SK-N-SH treated with all-trans-retinoic acid at 6 μM for 48 hours (cell line): ENCODE results near the gene FAM174C.

Source experiments
- ATAC-seq: fragments of 200-7000 bp; cut with Tn5 transposase; 3 replicates; pipeline ENCODE4 v1.9.1; 2020; ENCODE audit warnings: mild to moderate bottlenecking, moderate library complexity
- ARNTL ChIP-seq: fragments of 450-650 bp; formaldehyde crosslinking; IDR thresholded peaks from 2 replicates; pipeline ENCODE4 v1.5.0; 2020; ENCODE audit warnings: low read depth, mild to moderate bottlenecking, moderate library complexity, borderline replicate concordance
- BACH2 ChIP-seq: fragments of 250-450 bp; sonication (Bioruptor Pico); IDR thresholded peaks from 2 replicates; pipeline ENCODE4 v1.9.0; 2021; ENCODE audit warnings: mild to moderate bottlenecking, borderline replicate concordance
- CSDC2 ChIP-seq: fragments of 250-450 bp; sonication (Bioruptor Pico); IDR thresholded peaks from 2 replicates; pipeline ENCODE4 v1.5.0; 2020; ENCODE audit warnings: mild to moderate bottlenecking, moderate library complexity
- CSRNP3 ChIP-seq: fragments of 250-450 bp; sonication (Bioruptor Pico); IDR thresholded peaks from 2 replicates; pipeline ENCODE4 v1.5.1; 2021; ENCODE audit warnings: mild to moderate bottlenecking, moderate library complexity
- ESRRG ChIP-seq: fragments of 250-450 bp; sonication (Bioruptor Pico); IDR thresholded peaks from 2 replicates; pipeline ENCODE4 v1.6.1; 2021; ENCODE audit warnings: mild to moderate bottlenecking
- GLIS3 ChIP-seq: fragments of 250-450 bp; sonication (Bioruptor Pico); IDR thresholded peaks from 2 replicates; pipeline ENCODE4 v1.5.0; 2020; ENCODE audit warnings: mild to moderate bottlenecking, moderate library complexity
- ISL1 ChIP-seq: fragments of 250-450 bp; sonication (Bioruptor Pico); IDR thresholded peaks from 2 replicates; pipeline ENCODE4 v2.1.2; 2022; ENCODE audit warnings: mild to moderate bottlenecking, moderate library complexity
- OSR1 ChIP-seq: fragments of 250-450 bp; sonication (Bioruptor Pico); IDR thresholded peaks from 2 replicates; pipeline ENCODE4 v1.8.0; 2022; ENCODE audit warnings: moderate library complexity, mild to moderate bottlenecking, inconsistent platforms
- POU6F1 ChIP-seq: fragments of 250-450 bp; sonication (Bioruptor Pico); IDR thresholded peaks from 2 replicates; pipeline ENCODE4 v1.8.0; 2021; ENCODE audit warnings: low read depth, mild to moderate bottlenecking, moderate library complexity, borderline replicate concordance
- PPARA ChIP-seq: fragments of 250-450 bp; sonication (Bioruptor Pico); IDR thresholded peaks from 2 replicates; pipeline ENCODE4 v1.5.0; 2020; ENCODE audit warnings: mild to moderate bottlenecking, borderline replicate concordance
- RARB ChIP-seq: fragments of 250-450 bp; sonication (Bioruptor Pico); IDR thresholded peaks from 2 replicates; pipeline ENCODE4 v1.8.0; 2021; ENCODE audit warnings: mild to moderate bottlenecking, moderate library complexity
- SNAI2 ChIP-seq: fragments of 250-450 bp; sonication (Bioruptor Pico); IDR thresholded peaks from 2 replicates; pipeline ENCODE4 v1.5.0; 2020; ENCODE audit warnings: mild to moderate bottlenecking, moderate library complexity
- TCF4 ChIP-seq: fragments of 250-450 bp; sonication (Bioruptor Pico); IDR thresholded peaks from 2 replicates; pipeline ENCODE4 v1.8.0; 2021; ENCODE audit warnings: mild to moderate bottlenecking, moderate library complexity, borderline replicate concordance
- TOX ChIP-seq: fragments of 250-450 bp; sonication (Bioruptor Pico); IDR thresholded peaks from 2 replicates; pipeline ENCODE4 v1.8.0; 2021; ENCODE audit warnings: mild to moderate bottlenecking, moderate library complexity, borderline replicate concordance
- ZC3H10 ChIP-seq: fragments of 250-450 bp; sonication (Bioruptor Pico); IDR thresholded peaks from 2 replicates; pipeline ENCODE4 v1.5.1; 2021; ENCODE audit warnings: mild to moderate bottlenecking, moderate library complexity
- ZFP3 ChIP-seq: fragments of 250-450 bp; sonication (Bioruptor Pico); IDR thresholded peaks from 2 replicates; pipeline ENCODE4 v1.5.0; 2020; ENCODE audit warnings: mild to moderate bottlenecking, moderate library complexity
- ZFP30 ChIP-seq: fragments of 450-650 bp; formaldehyde crosslinking; IDR thresholded peaks from 2 replicates; pipeline ENCODE4 v1.5.0; 2022; ENCODE audit warnings: mild to moderate bottlenecking, moderate library complexity
- ZNF565 ChIP-seq: fragments of 450-650 bp; formaldehyde crosslinking; conservative IDR thresholded peaks from 2 replicates; pipeline ENCODE4 v1.5.0; 2020; ENCODE audit warnings: low read depth, mild to moderate bottlenecking, moderate library complexity
- TF ChIP-seq, protein P1 (sequence below): fragments of 250-450 bp; sonication (Bioruptor Pico); IDR thresholded peaks from 2 replicates; pipeline ENCODE4 v1.5.1; 2020; ENCODE audit warnings: low read depth, mild to moderate bottlenecking, moderate library complexity
- TF ChIP-seq, protein P2 (sequence below): fragments of 250-450 bp; sonication (Bioruptor Pico); IDR thresholded peaks from 2 replicates; pipeline ENCODE4 v1.5.0; 2020; ENCODE audit warnings: mild to moderate bottlenecking, moderate library complexity
- TF ChIP-seq, protein P3 (sequence below): fragments of 250-450 bp; sonication (Bioruptor Pico); IDR thresholded peaks from 2 replicates; pipeline ENCODE4 v1.8.0; 2020; ENCODE audit warnings: mild to moderate bottlenecking, moderate library complexity, borderline replicate concordance

FAM174C gene

GRCh38 chr19:1226522-1227303 lies 48.6 kb upstream of the FAM174C start:
- peak; percentile 4; the same call in 2 of the 3 replicates for ATAC-seq

GRCh38 chr19:1227304-1228054 lies 47.9 kb upstream of the FAM174C start:
- ATAC-seq = no peak
- TF ChIP-seq, protein P1, sequence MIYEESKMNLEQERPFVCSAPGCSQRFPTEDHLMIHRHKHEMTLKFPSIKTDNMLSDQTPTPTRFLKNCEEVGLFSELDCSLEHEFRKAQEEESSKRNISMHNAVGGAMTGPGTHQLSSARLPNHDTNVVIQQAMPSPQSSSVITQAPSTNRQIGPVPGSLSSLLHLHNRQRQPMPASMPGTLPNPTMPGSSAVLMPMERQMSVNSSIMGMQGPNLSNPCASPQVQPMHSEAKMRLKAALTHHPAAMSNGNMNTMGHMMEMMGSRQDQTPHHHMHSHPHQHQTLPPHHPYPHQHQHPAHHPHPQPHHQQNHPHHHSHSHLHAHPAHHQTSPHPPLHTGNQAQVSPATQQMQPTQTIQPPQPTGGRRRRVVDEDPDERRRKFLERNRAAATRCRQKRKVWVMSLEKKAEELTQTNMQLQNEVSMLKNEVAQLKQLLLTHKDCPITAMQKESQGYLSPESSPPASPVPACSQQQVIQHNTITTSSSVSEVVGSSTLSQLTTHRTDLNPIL (CRISPR knock-in tag) = no peak
- TF ChIP-seq TCF4 (CRISPR knock-in tag) (no peak), CSRNP3 (no peak), BACH2 (CRISPR knock-in tag) (no peak), PPARA (CRISPR knock-in tag) (no peak), ISL1 (CRISPR knock-in tag) (no peak), ZFP3 (CRISPR knock-in tag) (no peak), OSR1 (no peak), CSDC2 (CRISPR knock-in tag) (no peak), POU6F1 (no peak), ZFP30 (CRISPR knock-in tag) (no peak), ZC3H10 (CRISPR knock-in tag) (no peak)
- TF ChIP-seq, protein P2, sequence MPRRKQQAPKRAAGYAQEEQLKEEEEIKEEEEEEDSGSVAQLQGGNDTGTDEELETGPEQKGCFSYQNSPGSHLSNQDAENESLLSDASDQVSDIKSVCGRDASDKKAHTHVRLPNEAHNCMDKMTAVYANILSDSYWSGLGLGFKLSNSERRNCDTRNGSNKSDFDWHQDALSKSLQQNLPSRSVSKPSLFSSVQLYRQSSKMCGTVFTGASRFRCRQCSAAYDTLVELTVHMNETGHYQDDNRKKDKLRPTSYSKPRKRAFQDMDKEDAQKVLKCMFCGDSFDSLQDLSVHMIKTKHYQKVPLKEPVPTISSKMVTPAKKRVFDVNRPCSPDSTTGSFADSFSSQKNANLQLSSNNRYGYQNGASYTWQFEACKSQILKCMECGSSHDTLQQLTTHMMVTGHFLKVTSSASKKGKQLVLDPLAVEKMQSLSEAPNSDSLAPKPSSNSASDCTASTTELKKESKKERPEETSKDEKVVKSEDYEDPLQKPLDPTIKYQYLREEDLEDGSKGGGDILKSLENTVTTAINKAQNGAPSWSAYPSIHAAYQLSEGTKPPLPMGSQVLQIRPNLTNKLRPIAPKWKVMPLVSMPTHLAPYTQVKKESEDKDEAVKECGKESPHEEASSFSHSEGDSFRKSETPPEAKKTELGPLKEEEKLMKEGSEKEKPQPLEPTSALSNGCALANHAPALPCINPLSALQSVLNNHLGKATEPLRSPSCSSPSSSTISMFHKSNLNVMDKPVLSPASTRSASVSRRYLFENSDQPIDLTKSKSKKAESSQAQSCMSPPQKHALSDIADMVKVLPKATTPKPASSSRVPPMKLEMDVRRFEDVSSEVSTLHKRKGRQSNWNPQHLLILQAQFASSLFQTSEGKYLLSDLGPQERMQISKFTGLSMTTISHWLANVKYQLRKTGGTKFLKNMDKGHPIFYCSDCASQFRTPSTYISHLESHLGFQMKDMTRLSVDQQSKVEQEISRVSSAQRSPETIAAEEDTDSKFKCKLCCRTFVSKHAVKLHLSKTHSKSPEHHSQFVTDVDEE (CRISPR knock-in tag) = no peak

More at GRCh38 chr19:1226522-1227303, 48.6 kb upstream of the FAM174C start:
- no peak for TF ChIP-seq POU6F1
- no peak for TF ChIP-seq ARNTL (CRISPR knock-in tag)
- no peak for TF ChIP-seq ZNF565 (CRISPR knock-in tag)
- no peak for TF ChIP-seq SNAI2 (CRISPR knock-in tag)
- TF ChIP-seq, protein P3, sequence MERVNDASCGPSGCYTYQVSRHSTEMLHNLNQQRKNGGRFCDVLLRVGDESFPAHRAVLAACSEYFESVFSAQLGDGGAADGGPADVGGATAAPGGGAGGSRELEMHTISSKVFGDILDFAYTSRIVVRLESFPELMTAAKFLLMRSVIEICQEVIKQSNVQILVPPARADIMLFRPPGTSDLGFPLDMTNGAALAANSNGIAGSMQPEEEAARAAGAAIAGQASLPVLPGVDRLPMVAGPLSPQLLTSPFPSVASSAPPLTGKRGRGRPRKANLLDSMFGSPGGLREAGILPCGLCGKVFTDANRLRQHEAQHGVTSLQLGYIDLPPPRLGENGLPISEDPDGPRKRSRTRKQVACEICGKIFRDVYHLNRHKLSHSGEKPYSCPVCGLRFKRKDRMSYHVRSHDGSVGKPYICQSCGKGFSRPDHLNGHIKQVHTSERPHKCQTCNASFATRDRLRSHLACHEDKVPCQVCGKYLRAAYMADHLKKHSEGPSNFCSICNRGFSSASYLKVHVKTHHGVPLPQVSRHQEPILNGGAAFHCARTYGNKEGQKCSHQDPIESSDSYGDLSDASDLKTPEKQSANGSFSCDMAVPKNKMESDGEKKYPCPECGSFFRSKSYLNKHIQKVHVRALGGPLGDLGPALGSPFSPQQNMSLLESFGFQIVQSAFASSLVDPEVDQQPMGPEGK = no peak
- no peak for TF ChIP-seq ZC3H10 (CRISPR knock-in tag)
- TF ChIP-seq ESRRG (CRISPR knock-in tag) = no peak
- TF ChIP-seq TCF4 (CRISPR knock-in tag) = no peak
- TF ChIP-seq GLIS3 (CRISPR knock-in tag) = no peak
- TF ChIP-seq BACH2 (CRISPR knock-in tag) = no peak
- TF ChIP-seq ISL1 (CRISPR knock-in tag) = no peak
- TF ChIP-seq, protein P2 (CRISPR knock-in tag) = no peak
- TF ChIP-seq CSDC2 (CRISPR knock-in tag) = no peak
- no peak for TF ChIP-seq TOX (CRISPR knock-in tag)
- no peak for TF ChIP-seq RARB
